ENCODE data around the gene PKP1. TPM values are rescaled to one million over a fixed set of nuclear protein-coding genes. Genes with fewer than 3 reads are reported as not detected.

Gene PKP1
- total and polyA plus RNA-seq, 7 donors: 0.32 to 6.7 (median 2.4) TPM

DNA sequence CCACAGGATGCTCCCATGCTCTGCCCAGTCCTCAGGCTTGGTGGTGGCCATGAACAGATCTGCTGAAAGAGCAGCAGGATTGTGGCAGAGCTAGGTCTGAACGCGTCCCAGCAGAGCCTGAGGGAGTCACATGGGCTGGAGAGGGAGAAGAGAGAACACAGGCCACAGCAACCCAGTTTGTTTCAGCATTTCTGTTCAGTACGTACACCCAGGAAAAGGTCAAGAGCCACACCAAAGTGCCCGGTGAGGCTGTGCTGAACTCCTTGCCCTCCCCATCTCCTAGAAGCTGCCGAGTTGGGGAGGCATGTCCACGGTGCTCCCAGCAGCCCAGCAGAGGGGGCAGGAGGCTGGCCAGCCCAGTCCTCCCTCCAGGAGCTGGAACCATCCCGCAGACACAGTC, 5.5 kb downstream of the PKP1 start:
- H3K27me3 ChIP-seq (ENCODE audit: insufficient read depth in 3 of 3, low read length in 2 of 3): peaks cover 0 to 16% (median 0%) of the 10 kb centered on the region in 3 donors
- H3K36me3 ChIP-seq (ENCODE audit: insufficient read depth in 1 of 2, low read depth in 1 of 2): no peaks in the 10 kb centered on the region
- TF ChIP-seq, protein P1, sequence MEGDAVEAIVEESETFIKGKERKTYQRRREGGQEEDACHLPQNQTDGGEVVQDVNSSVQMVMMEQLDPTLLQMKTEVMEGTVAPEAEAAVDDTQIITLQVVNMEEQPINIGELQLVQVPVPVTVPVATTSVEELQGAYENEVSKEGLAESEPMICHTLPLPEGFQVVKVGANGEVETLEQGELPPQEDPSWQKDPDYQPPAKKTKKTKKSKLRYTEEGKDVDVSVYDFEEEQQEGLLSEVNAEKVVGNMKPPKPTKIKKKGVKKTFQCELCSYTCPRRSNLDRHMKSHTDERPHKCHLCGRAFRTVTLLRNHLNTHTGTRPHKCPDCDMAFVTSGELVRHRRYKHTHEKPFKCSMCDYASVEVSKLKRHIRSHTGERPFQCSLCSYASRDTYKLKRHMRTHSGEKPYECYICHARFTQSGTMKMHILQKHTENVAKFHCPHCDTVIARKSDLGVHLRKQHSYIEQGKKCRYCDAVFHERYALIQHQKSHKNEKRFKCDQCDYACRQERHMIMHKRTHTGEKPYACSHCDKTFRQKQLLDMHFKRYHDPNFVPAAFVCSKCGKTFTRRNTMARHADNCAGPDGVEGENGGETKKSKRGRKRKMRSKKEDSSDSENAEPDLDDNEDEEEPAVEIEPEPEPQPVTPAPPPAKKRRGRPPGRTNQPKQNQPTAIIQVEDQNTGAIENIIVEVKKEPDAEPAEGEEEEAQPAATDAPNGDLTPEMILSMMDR (IDR thresholded peaks at IDR 0.05): no peak
- peak in 1 of 4 donors; percentile 20 for ATAC-seq
- intact Hi-C loops (cut with DNase I): no loop called here
- no peaks in the 10 kb centered on the region for H3K9me3 ChIP-seq
- no peak overlapping the region for H3K27ac ChIP-seq
- 32 to 57% (median 44%) methylated on average over 7 of the region's 7 CpGs for WGBS, 3 donors
- DNase-seq: no peak
- H3K4me1 ChIP-seq: no peaks in the 10 kb centered on the region
- no peak overlapping the region for H3K4me3 ChIP-seq

DNA sequence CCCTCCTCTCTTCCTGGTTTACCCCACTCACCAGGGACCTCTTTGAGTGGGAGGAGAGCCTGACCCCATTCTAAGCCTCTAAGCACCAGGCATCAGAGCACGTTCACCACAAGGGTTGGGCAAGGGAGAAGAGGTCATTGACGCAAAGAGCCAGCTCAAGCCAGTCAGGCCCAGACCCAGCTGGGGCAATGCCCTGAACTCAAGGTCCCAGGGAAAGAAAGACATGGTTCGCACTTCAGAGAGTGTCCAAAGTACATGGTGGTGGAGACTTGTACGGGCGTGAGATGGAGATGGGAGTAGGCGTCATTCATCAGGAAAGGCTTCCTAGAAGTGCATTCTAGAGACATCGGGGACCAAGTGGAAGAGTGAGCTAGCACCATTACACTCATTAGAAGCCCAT, 7.2 kb downstream of the PKP1 start:
- 89 to 98% (median 95%) methylated on average over 7 of the region's 7 CpGs for WGBS, 3 donors
- no peaks in the 10 kb centered on the region for H3K9me3 ChIP-seq
- H3K27me3 ChIP-seq (ENCODE audit: insufficient read depth in 3 of 3, low read length in 2 of 3): peaks cover 0 to 6% (median 2%) of the 10 kb centered on the region in 3 donors
- no peak overlapping the region for H3K4me3 ChIP-seq
- ATAC-seq (no peak), DNase-seq (no peak)
- intact Hi-C loops (cut with DNase I): no loop called here
- no peak overlapping the region for H3K27ac ChIP-seq
- TF ChIP-seq, protein P1 (IDR thresholded peaks at IDR 0.05): no peak
- H3K36me3 ChIP-seq (ENCODE audit: insufficient read depth in 1 of 2, low read depth in 1 of 2): no peaks in the 10 kb centered on the region
- no peaks in the 10 kb centered on the region for H3K4me1 ChIP-seq

DNA sequence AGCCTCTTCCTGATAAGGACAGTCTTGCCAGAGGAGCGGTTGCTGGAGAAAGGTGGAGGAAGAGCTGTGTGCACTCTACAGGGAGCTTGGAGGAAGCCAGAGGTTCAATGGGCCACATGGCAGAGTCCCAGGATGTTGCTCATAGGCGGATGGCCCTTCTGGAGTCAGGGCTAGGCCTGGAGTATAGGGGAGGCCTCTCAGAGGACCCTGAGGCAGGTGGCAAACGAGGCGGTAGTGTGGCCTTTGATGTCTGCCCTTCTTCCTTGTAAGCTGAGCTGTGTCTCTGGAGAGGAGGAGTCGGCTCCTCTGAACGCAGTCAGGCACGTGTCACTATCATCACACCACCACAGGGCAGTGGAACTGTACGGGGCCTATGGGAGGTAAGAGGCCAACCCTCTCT, 8.6 kb downstream of the PKP1 start:
- Histone ChIP-seq H3K27ac (no peak overlapping the region), H3K9me3 (no peaks in the 10 kb centered on the region), H3K36me3 (ENCODE audit: insufficient read depth in 1 of 2, low read depth in 1 of 2) (no peaks in the 10 kb centered on the region), H3K4me3 (no peak overlapping the region), H3K27me3 (ENCODE audit: insufficient read depth in 3 of 3, low read length in 2 of 3) (peaks cover 0 to 6% (median 2%) of the 10 kb centered on the region in 3 donors), H3K4me1 (no peaks in the 10 kb centered on the region)
- WGBS, 3 donors: 85 to 94% (median 91%) methylated on average over 8 of the region's 8 CpGs
- DNase-seq (no peak), ATAC-seq (no peak)
- TF ChIP-seq, protein P1 (IDR thresholded peaks at IDR 0.05): no peak
- intact Hi-C loops (cut with DNase I): no loop called here

DNA sequence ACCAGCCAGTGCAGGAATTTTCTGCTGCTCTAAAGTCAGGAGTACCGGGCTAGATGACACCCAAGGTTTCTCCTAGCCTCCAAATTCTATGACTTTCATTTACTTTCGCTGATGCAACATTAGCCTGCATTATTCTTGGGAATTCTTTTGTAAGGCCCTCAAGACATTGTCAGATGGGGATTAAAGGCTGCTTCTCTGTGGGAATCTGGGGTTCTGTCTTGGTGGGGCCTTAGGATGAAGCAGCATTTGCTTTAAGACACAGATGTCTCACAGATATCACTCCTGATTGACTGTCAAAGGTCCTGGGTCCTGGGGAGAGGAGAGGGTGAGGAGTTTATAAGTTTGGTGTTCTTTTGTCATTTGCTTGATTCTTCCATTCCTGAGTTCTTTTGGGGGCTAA, 11.6 kb downstream of the PKP1 start:
- no peaks in the 10 kb centered on the region for H3K9me3 ChIP-seq
- H3K4me3 ChIP-seq: no peak overlapping the region
- no peak for DNase-seq
- TF ChIP-seq, protein P1 (IDR thresholded peaks at IDR 0.05): no peak
- intact Hi-C loops (cut with DNase I): no loop called here
- peaks cover 0 to 2% (median 0%) of the 10 kb centered on the region in 3 donors for H3K27me3 ChIP-seq (ENCODE audit: insufficient read depth in 3 of 3, low read length in 2 of 3)
- whole genome bisulfite sequencing, 3 donors: 84 to 92% (median 90%) methylated on average over 2 of the region's 2 CpGs
- no peaks in the 10 kb centered on the region for H3K36me3 ChIP-seq (ENCODE audit: insufficient read depth in 1 of 2, low read depth in 1 of 2)
- H3K27ac ChIP-seq: no peak overlapping the region
- ATAC-seq: no peak
- no peaks in the 10 kb centered on the region for H3K4me1 ChIP-seq

DNA sequence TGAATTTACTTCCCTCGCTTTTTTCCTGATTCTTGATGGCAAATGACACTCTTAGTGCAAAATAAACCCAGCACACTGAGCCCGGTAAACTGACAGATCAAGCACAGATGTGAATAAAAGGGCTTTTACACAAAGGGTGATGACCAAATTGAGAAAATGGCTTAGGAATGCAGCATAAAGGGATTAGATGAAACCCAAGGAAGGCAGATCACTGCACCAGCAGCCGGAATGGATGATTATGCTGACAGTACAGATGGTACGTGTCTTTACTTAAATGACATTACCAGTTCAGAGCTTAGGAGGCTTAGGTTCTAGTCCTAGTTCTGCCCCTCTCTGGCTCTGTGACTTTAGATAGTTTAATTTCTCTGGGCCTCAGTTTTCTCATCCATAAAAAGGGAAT, 12.0 kb downstream of the PKP1 start:
- Histone ChIP-seq H3K4me1 (no peaks in the 10 kb centered on the region), H3K4me3 (no peak overlapping the region), H3K36me3 (ENCODE audit: insufficient read depth in 1 of 2, low read depth in 1 of 2) (no peaks in the 10 kb centered on the region), H3K27ac (no peak overlapping the region), H3K27me3 (ENCODE audit: insufficient read depth in 3 of 3, low read length in 2 of 3) (peaks cover 0 to 2% (median 0%) of the 10 kb centered on the region in 3 donors), H3K9me3 (no peaks in the 10 kb centered on the region)
- no peak for ATAC-seq
- intact Hi-C loops (cut with DNase I): no loop called here
- WGBS, 3 donors: 53 to 73% (median 60%) methylated on average over 4 of the region's 4 CpGs
- TF ChIP-seq, protein P1 (IDR thresholded peaks at IDR 0.05): no peak
- DNase-seq: no peak

All from psoas muscle (tissue), 8 donors.